SK-N-MC (cell line): ENCODE measurements around the gene GNAO1.
"Not testable (repeated sequence)": the region's sequence is repeated elsewhere in the genome, so short reads cannot be mapped to it uniquely, and the experiment has no call there.

Source experiments
- FOXP2 ChIP-seq: optimal IDR thresholded peaks from 2 replicates; pipeline ENCODE3; 2011; ENCODE audit warnings: mild to moderate bottlenecking, moderate library complexity; ENCODE audit not compliant: insufficient read depth; ENCODE audit errors: extremely low read length, control extremely low read depth
- POLR2AphosphoS5 ChIP-seq: IDR thresholded peaks from 2 replicates; pipeline ENCODE4 v1.6.1; 2012; ENCODE audit warnings: mild to moderate bottlenecking, low read depth, low read length, borderline replicate concordance

DNA sequence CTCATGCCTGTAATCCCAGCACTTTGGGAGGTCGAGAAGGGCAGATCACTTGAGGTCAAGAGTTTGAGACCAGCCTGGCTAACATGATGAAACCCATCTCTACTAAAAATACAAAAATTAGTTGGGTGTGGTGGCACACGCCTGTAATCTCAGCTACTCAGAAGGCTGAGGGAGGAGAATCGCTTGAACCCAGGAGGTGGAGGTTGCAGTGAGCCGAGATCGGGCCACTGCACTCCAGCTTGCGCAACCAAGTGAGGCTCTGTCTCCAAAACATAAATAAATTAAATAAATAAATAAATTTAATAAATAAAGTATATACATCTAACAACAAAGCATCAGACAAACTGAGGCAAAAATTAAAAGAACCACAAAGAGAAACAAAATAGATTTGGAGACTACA, 184.5 kb downstream of the GNAO1 start:
- TF ChIP-seq FOXP2, POLR2AphosphoS5: not testable (repeated sequence)
